Mesothelial cell of epicardium (in vitro differentiated cells): ENCODE results near the gene TAS1R2. TPM values are rescaled to one million over a fixed set of nuclear protein-coding genes. Genes with fewer than 3 reads are reported as not detected.
"Not testable (repeated sequence)": the region's sequence is repeated elsewhere in the genome, so short reads cannot be mapped to it uniquely, and the experiment has no call there.

Source experiments
- DNase-seq, 2 experiments: peaks; one replicate each; pipeline ENCODE4 v3.0.0; 2021; ENCODE audit warnings: low spot score in 2 of 2; ENCODE audit not compliant: unreplicated experiment in 2 of 2
- H3K27ac Mint-ChIP-seq: 2 replicates; pipeline ENCODE4 v1.8.0; 2021; ENCODE audit warnings: mixed read lengths
- H3K27me3 Mint-ChIP-seq: 2 replicates; pipeline ENCODE4 v1.8.0; 2021; ENCODE audit warnings: low read depth, mixed read lengths
- H3K36me3 Mint-ChIP-seq: 2 replicates; pipeline ENCODE4 v1.8.0; 2021; ENCODE audit warnings: mixed read lengths
- H3K4me1 Mint-ChIP-seq: 2 replicates; pipeline ENCODE4 v1.8.0; 2021; ENCODE audit warnings: mixed read lengths
- H3K4me3 Mint-ChIP-seq: 2 replicates; pipeline ENCODE4 v1.8.0; 2021; ENCODE audit warnings: mild to moderate bottlenecking, moderate library complexity, mixed read lengths
- H3K9me3 Mint-ChIP-seq: 2 replicates; pipeline ENCODE4 v1.8.0; 2021; ENCODE audit warnings: mixed read lengths
- total RNA-seq: library from RNA; stranded (reverse); gene quantifications from 3 replicates; pipeline ENCODE4 v1.2.1, GENCODE V29; 2021
- TF ChIP-seq, protein P1 (sequence below): fragments of 200-600 bp; sonication (generic); IDR thresholded peaks from one replicate; pipeline ENCODE4 v1.5.0; 2021; ENCODE audit warnings: antibody characterized with exemption; ENCODE audit not compliant: unreplicated experiment

TAS1R2 gene
- total RNA-seq, 1 donor from 2014 or later = not detected

DNA sequence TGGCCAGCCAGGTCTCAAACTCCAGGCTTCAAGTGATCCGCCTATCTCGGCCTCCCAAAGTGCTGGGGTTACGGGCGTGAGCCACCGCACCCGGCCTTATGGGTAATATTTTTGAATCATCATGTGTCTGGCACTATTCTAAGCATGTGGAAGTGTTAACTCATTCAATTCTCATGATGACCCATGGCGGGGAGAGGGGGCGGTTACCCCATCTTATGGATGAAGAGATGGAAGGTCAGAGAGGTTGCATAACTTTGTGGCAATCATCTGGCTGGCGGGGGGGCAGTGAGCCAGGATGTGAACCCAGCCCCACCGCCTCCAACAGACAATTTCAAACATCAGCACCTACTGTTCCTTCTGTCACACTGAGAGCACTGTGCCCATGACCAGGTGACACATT lies 11.5 kb upstream of the TAS1R2 start:
- no peak for DNase-seq
- TF ChIP-seq, protein P1, sequence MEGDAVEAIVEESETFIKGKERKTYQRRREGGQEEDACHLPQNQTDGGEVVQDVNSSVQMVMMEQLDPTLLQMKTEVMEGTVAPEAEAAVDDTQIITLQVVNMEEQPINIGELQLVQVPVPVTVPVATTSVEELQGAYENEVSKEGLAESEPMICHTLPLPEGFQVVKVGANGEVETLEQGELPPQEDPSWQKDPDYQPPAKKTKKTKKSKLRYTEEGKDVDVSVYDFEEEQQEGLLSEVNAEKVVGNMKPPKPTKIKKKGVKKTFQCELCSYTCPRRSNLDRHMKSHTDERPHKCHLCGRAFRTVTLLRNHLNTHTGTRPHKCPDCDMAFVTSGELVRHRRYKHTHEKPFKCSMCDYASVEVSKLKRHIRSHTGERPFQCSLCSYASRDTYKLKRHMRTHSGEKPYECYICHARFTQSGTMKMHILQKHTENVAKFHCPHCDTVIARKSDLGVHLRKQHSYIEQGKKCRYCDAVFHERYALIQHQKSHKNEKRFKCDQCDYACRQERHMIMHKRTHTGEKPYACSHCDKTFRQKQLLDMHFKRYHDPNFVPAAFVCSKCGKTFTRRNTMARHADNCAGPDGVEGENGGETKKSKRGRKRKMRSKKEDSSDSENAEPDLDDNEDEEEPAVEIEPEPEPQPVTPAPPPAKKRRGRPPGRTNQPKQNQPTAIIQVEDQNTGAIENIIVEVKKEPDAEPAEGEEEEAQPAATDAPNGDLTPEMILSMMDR = no peak
- Mint-ChIP-seq H3K27me3 (peaks cover 15% of the 10 kb centered on the region), H3K36me3 (no peaks in the 10 kb centered on the region), H3K4me3 (no peak overlapping the region), H3K27ac (no peak overlapping the region), H3K4me1 (no peaks in the 10 kb centered on the region), H3K9me3 (no peaks in the 10 kb centered on the region)

DNA sequence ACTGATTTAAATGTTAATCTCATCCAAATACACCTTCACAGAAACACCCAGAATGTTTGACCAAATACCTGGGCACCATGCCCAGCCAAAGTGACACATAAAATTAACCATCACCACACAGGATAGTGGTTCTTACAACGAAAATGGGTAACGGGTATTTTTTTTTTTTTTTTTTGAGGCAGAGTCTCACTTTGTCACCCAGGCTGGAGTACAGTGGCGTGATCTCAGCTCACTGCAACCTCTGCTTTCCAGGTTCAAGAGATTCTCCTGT lies 11.1 kb upstream of the TAS1R2 start:
- not testable (repeated sequence) for H3K9me3 Mint-ChIP-seq, H3K4me3 Mint-ChIP-seq, H3K27ac Mint-ChIP-seq, H3K4me1 Mint-ChIP-seq, DNase-seq, H3K36me3 Mint-ChIP-seq
- H3K27me3 Mint-ChIP-seq = peaks cover 20% of the 10 kb centered on the region

- TF ChIP-seq, protein P1 = no peak
- H3K27ac Mint-ChIP-seq = no peak overlapping the region
- H3K27me3 Mint-ChIP-seq = peaks cover 20% of the 10 kb centered on the region
- no peaks in the 10 kb centered on the region for H3K4me1 Mint-ChIP-seq
- H3K4me3 Mint-ChIP-seq = no peak overlapping the region
- H3K36me3 Mint-ChIP-seq = no peaks in the 10 kb centered on the region
- DNase-seq = no peak
- no peaks in the 10 kb centered on the region for H3K9me3 Mint-ChIP-seq
These were observed 10.6 kb upstream of the TAS1R2 start for GRCh38 chr1:18869847-18870594.

- Mint-ChIP-seq H3K4me3 (no peak overlapping the region), H3K36me3 (no peaks in the 10 kb centered on the region), H3K9me3 (no peaks in the 10 kb centered on the region), H3K4me1 (no peaks in the 10 kb centered on the region), H3K27me3 (peaks cover 26% of the 10 kb centered on the region), H3K27ac (no peak overlapping the region)
- DNase-seq = no peak
- TF ChIP-seq, protein P1 = no peak
These were observed 9.5 kb upstream of the TAS1R2 start for GRCh38 chr1:18868801-18869424.

DNA sequence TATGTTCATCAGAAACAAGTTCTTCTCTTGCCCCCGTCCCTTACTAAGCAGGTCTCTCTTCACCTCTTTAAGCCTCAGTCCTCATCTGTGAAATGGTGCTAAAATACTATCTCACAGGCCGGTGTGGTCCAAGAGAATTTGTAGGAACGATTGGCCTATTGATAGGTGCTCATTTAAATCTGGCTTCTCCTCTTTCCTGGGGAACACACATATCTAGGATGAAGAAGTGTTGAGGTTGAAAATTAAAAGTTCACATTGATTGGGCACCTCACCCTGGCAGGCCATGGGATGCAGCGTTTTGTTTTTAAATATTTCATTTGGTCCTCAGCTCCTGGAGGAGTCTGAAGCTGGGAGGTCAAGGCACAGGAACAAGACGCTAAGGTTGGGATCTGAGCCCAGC lies 8.9 kb upstream of the TAS1R2 start:
- no peaks in the 10 kb centered on the region for H3K9me3 Mint-ChIP-seq
- H3K4me1 Mint-ChIP-seq = no peaks in the 10 kb centered on the region
- H3K4me3 Mint-ChIP-seq = no peak overlapping the region
- TF ChIP-seq, protein P1 = no peak
- no peak for DNase-seq
- no peaks in the 10 kb centered on the region for H3K36me3 Mint-ChIP-seq
- no peak overlapping the region for H3K27ac Mint-ChIP-seq
- peaks cover 27% of the 10 kb centered on the region for H3K27me3 Mint-ChIP-seq

DNA sequence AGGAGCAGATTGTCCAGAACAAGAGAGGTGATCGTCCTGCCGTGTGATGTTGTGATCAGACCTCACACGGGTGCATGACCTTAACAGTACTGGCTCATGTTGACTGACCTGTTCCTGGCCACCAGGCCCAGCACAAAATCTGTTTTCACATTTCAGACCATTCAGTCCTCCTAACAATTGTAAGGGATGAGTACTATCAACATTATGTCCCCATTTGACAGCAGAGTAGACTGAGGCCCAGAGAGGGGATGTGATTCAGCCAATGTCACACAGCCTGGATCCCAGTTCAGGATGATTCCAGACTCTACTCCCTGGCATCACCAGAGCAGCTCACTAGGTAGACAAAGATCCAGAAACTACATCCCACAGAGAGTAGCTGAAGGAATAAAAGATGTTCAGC lies 7.4 kb upstream of the TAS1R2 start:
- Mint-ChIP-seq H3K27me3 (peaks cover 27% of the 10 kb centered on the region), H3K36me3 (no peaks in the 10 kb centered on the region), H3K27ac (no peak overlapping the region), H3K4me1 (no peaks in the 10 kb centered on the region), H3K4me3 (no peak overlapping the region), H3K9me3 (no peaks in the 10 kb centered on the region)
- DNase-seq = no peak
- TF ChIP-seq, protein P1 = no peak
